ENCODE results near the gene GNAO1. TPM values are rescaled to one million over a fixed set of nuclear protein-coding genes. Genes with fewer than 3 reads are reported as not detected.

The GNAO1 gene
- total RNA-seq, 1 experiment from 2014 or later: 0.10 TPM

- no peak for DNase-seq (ENCODE audit: extremely low read depth, low read depth)
Observed at GRCh38 chr16:56282451-56282850, 91.2 kb downstream of the GNAO1 start.

GRCh38 chr16:56284521-56284920 is 93.2 kb downstream of the GNAO1 start:
- no peak for DNase-seq (ENCODE audit: extremely low read depth, low read depth)

- DNase-seq (ENCODE audit: extremely low read depth, low read depth): no peak
Observed at GRCh38 chr16:56286809-56287208, 95.5 kb downstream of the GNAO1 start.

DNA sequence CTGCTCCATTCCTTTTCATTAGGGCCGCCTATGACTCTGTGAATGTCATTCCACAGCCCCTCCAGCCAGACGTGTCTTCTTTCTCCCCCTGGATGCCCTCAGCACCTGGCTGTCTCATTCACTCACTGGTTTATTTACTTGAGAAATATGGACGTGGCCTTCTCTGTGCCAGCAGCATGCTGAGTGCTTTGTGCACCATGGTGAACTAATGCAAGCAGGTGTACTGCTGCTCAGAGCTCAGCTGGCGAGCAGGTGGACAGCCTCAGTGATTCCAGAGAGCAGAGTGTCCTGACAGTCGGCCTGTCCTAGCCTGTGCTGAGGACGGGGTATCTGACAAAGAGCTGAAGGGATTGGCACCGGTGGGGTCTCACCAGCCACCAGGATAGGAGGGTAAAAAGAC is 96.7 kb downstream of the GNAO1 start:
- no peak for DNase-seq (ENCODE audit: extremely low read depth, low read depth)

DNA sequence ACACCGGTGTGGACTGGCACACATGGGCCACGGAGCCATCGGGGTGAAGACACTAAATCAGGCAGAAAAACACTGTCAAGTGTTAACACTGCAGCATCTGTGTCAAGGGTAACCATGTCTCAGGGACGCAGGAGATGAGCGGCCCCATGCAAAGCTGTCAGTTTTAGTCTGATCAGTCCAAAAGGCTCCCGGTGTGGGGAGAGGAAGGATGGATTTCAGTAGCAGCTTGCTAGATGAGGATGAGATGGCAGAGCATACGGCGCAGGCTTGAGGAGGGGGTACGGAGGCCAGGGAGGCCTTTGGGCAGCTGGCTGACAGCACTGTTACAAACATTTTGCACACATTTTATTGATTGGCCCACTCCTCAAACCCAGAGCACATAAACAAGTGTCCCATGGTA is 98.1 kb downstream of the GNAO1 start:
- DNase-seq (ENCODE audit: extremely low read depth, low read depth): no peak

DNA sequence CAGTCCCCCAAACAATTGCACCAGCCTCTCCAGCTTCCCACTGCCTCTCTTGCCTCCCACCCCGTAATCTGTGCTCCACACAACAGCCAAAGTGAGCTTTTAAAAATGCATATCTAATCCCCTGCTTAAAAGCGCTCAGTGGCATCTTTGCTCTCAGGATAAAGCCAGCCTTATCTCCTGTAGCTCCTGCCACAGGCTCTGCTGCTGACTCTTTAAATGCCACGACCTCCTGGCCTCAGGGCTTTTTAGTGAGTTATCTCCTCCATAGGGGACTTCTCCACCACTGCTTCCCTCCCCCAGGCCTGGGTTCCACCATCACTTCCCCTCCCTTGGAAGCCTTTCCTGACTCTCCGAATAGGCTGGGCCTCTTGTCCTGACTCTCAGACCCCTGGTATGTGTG is 98.6 kb downstream of the GNAO1 start:
- no peak for DNase-seq (ENCODE audit: extremely low read depth, low read depth)

GRCh38 chr16:56294014-56294413 is 102.7 kb downstream of the GNAO1 start:
- no peak for DNase-seq (ENCODE audit: extremely low read depth, low read depth)

DNA sequence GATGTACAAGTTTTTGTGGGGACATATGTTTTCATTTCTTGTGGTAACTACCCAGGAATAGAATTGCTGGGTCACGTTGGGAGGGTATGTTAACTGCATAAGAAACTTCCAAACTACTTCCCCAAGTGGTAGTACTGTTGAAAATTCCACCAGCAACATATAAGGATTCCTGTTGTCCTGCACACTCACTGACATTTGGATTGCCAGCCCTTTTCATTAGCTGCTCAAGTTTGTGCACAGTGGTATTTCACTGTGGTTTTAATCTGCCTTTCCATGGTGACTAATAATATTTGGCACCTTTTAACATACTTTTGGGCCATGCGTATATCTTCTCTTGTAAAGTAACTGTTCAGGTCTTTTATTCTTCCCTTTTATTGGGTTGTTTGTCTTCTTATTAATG is 103.3 kb downstream of the GNAO1 start:
- DNase-seq (ENCODE audit: extremely low read depth, low read depth): no peak

DNA sequence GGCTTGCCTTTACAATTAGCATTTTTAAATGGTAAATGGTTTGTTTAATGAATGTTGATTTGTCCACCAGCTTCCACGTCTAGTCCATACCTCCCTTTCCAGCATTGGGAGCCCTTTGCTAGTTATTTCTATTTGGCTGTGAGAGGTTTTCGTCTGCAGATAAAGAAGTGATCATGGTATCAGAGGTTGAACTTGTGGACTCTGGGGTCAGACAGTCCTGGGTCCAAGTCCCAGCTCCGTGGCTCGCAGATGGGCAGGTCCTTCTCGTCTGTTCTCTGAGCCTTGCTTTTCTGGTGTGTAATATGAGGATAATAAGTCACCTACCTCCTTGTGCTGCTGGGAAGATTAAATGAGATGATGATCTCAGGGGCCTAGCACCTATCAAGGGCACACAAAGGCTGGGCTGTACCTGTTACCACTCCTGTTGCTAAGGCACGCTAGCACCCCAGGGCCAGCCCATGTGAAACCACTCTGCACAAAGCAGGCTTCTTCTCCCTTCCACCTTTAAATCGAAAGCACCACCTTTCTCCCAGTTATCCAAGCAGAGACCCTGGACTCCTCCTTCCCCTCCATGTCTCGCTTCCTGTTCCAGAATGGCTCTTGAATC is 103.9 kb downstream of the GNAO1 start:
- no peak for DNase-seq (ENCODE audit: extremely low read depth, low read depth)

- DNase-seq (ENCODE audit: extremely low read depth, low read depth): no peak
Observed at GRCh38 chr16:56295739-56296527, 104.6 kb downstream of the GNAO1 start.

- DNase-seq (ENCODE audit: extremely low read depth, low read depth): no peak
Observed at GRCh38 chr16:56297684-56298083, 106.4 kb downstream of the GNAO1 start.

GRCh38 chr16:56298116-56298515 is 106.8 kb downstream of the GNAO1 start:
- no peak for DNase-seq (ENCODE audit: extremely low read depth, low read depth)

DNA sequence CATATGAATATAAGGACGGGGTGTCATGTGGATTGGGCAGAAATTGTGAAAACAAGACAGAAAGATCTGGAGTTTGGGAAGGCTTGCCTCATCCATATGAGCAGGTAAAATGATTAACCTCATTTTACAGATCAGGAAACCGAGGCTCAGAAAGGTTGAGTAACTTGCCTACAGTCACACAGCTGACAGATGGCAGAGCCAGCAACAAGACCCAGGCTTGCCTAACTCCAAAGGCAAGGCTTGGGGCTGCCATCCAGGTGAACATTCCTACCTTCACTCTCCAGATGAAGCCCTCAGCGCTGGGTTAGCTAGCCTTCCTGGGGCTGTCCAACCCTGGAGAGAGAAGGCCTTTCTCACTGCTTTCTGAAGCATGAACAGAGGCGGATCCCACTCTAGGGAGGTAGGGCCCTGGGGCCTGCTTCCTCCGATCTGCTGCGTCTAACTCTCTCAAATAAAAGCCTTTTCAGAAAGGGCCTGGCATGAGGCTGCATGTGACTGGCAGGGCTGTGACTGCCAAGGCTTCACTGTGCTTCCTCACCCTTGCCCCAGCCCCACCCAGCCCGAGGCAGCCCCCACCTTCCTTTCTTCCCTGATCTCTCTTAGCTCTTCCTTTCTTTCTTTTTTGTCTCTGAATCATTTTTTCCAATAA is 107.8 kb downstream of the GNAO1 start:
- no peak for DNase-seq (ENCODE audit: extremely low read depth, low read depth)

DNA sequence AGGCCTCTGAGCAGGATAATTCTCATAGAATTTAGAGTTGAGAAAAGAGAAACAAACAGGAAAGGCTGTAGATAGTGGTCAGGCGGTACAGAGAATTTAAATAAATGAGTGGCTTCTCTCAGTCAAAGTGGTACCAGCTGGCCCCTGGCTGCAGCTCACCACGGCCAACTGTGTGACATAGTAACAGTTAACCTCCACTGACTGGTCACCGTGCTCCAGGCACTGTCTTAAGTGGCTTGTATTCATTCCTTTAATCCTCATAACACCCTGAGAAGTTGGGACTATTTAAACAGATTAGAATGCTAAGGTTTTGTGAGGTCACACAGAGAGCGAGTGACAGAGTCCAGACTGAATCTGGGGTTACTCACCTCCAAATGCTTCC is 108.9 kb downstream of the GNAO1 start:
- no peak for DNase-seq (ENCODE audit: extremely low read depth, low read depth)

GRCh38 chr16:56300891-56301850 is 109.9 kb downstream of the GNAO1 start:
- DNase-seq (ENCODE audit: extremely low read depth, low read depth): no peak

GRCh38 chr16:56302506-56302905 is 111.2 kb downstream of the GNAO1 start:
- DNase-seq (ENCODE audit: extremely low read depth, low read depth): no peak

GRCh38 chr16:56303066-56303715 is 111.9 kb downstream of the GNAO1 start:
- DNase-seq (ENCODE audit: extremely low read depth, low read depth): no peak

DNA sequence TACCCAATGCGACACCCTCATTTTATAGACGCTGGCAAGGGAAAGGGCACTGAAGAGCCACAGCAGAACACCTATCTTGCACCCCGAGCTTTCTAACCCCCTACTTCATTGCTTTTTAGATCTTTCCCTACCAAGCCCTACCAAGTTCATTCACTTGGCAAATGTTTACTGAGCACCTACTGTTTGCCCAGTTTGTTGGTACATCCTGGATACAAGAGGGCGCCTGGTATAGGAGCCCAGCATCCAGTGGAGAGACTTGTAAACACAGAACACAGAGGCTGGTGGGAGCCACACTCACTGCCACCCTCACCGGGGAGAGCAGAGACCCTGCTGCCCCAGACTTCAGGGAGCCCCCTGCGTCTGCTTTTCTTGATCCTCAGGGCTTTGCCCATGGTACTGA is 112.6 kb downstream of the GNAO1 start:
- no peak for DNase-seq (ENCODE audit: extremely low read depth, low read depth)

GRCh38 chr16:56305956-56306565 is 114.8 kb downstream of the GNAO1 start:
- DNase-seq (ENCODE audit: extremely low read depth, low read depth): no peak
